ENCODE data around the gene RYR2. TPM values are rescaled to one million over a fixed set of nuclear protein-coding genes. Genes with fewer than 3 reads are reported as not detected.

Gene RYR2
- total and polyA plus RNA-seq, 2 of the 8 experiments (the other 6 are each of a cell fraction or from before 2014, with no cell fraction given), result 1.3 to 4.4 TPM

- no peak for TF ChIP-seq GTF2F1 (IDR thresholded peaks at IDR 0.05; ENCODE audit: borderline replicate concordance, low read depth, low read length)
- TF ChIP-seq ASH2L (IDR thresholded peaks at IDR 0.05; ENCODE audit: low read length), result no peak
- TF ChIP-seq HDAC6 (IDR thresholded peaks at IDR 0.05; ENCODE audit: low read depth, low read length), result no peak
- no peak for TF ChIP-seq MAFK (IDR thresholded peaks at IDR 0.05; ENCODE audit: low read depth, low read length)
- no peak for TF ChIP-seq CHD2 (IDR thresholded peaks at IDR 0.05; ENCODE audit: low read length)
- TF ChIP-seq POU5F1 (IDR thresholded peaks at IDR 0.05; ENCODE audit: low read depth, low read length), result no peak
- no peak for TF ChIP-seq CREB1 (IDR thresholded peaks at IDR 0.05)
- no peak for TF ChIP-seq SIRT6 (IDR thresholded peaks at IDR 0.05; ENCODE audit: low read length)
These were observed 767.1 kb downstream of the RYR2 start (continued) for GRCh38 chr1:237809099-237809498.
